H1 (cell line): ENCODE data around the gene FBXO44. TPM values are rescaled to one million over a fixed set of nuclear protein-coding genes. Genes with fewer than 3 reads are reported as not detected.

Source experiments
- BACH1 ChIP-seq: IDR thresholded peaks from 2 replicates; pipeline ENCODE4 v1.6.1; 2012; ENCODE audit warnings: low read length, improper control_type of control experiment
- BRCA1 ChIP-seq: IDR thresholded peaks from 2 replicates; pipeline ENCODE4 v1.6.1; 2012; ENCODE audit warnings: low read depth, low read length, improper control_type of control experiment
- CTBP2 ChIP-seq: IDR thresholded peaks from 2 replicates; pipeline ENCODE4 v1.7.0; 2011; ENCODE audit warnings: borderline replicate concordance, mild to moderate bottlenecking, moderate library complexity, mixed read lengths, low read length; ENCODE audit not compliant: insufficient read depth, insufficient read length
- GABPA ChIP-seq: IDR thresholded peaks from 2 replicates; pipeline ENCODE4 v1.6.1; 2011; ENCODE audit warnings: mild to moderate bottlenecking, low read length, moderate library complexity, borderline replicate concordance; ENCODE audit not compliant: insufficient read depth
- HDAC2 ChIP-seq, 2 experiments: fragments of 300-600 bp in 1 of 2; sonication (generic) in 1 of 2; IDR thresholded peaks; 2 replicates each; pipeline ENCODE4 v1.6.1; 2011 to 2012; ENCODE audit warnings: low read depth in 2 of 2, low read length in 2 of 2, mild to moderate bottlenecking in 2 of 2, moderate library complexity in 2 of 2, borderline replicate concordance in 1 of 2, inconsistent platforms in 1 of 2
- JUN ChIP-seq: IDR thresholded peaks from 2 replicates; pipeline ENCODE4 v1.6.1; 2011; ENCODE audit warnings: low read depth, mild to moderate bottlenecking, improper control_type of control experiment, low read length
- KDM5A ChIP-seq: fragments of 200-600 bp; IDR thresholded peaks from 2 replicates; pipeline ENCODE4 v1.7.1; 2012; ENCODE audit warnings: mild to moderate bottlenecking, low read length, inconsistent platforms, mixed read lengths
- POLR2AphosphoS5 ChIP-seq: IDR thresholded peaks from 2 replicates; pipeline ENCODE4 v1.6.1; 2011; ENCODE audit warnings: low read depth, low read length
- RAD21 ChIP-seq, 2 experiments: IDR thresholded peaks in 1 of 2; conservative IDR thresholded peaks in 1 of 2; 2 replicates each; pipeline ENCODE4 v1.6.1; 2011; ENCODE audit warnings: low read depth in 2 of 2, low read length in 2 of 2, improper control_type of control experiment in 1 of 2, inconsistent platforms in 1 of 2, mild to moderate bottlenecking in 1 of 2, moderate library complexity in 1 of 2
- RBBP5 ChIP-seq: IDR thresholded peaks from 2 replicates; pipeline ENCODE4 v1.7.1; 2012; ENCODE audit warnings: low read depth, mild to moderate bottlenecking, inconsistent platforms, low read length, moderate library complexity, borderline replicate concordance
- RFX5 ChIP-seq: IDR thresholded peaks from 2 replicates; pipeline ENCODE4 v1.6.1; 2011; ENCODE audit warnings: low read depth, low read length, improper control_type of control experiment, borderline replicate concordance
- SAP30 ChIP-seq: fragments of 300-600 bp; sonication (generic); IDR thresholded peaks from 2 replicates; pipeline ENCODE4 v1.7.1; 2012; ENCODE audit warnings: low read length, moderate library complexity, mild to moderate bottlenecking, inconsistent platforms; ENCODE audit not compliant: insufficient read depth, insufficient replicate concordance
- SIN3A ChIP-seq, 2 experiments: IDR thresholded peaks in 1 of 2; conservative IDR thresholded peaks in 1 of 2; 2 replicates each; pipeline ENCODE4 v1.6.1; 2011 to 2012; ENCODE audit warnings: low read length in 2 of 2, improper control_type of control experiment in 1 of 2, low read depth in 1 of 2, mild to moderate bottlenecking in 1 of 2
- SP2 ChIP-seq: IDR thresholded peaks from 2 replicates; pipeline ENCODE4 v1.6.1; 2012; ENCODE audit warnings: mild to moderate bottlenecking, low read length, inconsistent platforms
- SP4 ChIP-seq: IDR thresholded peaks from 2 replicates; pipeline ENCODE4 v1.6.1; 2012; ENCODE audit warnings: low read length, inconsistent platforms
- SUZ12 ChIP-seq: fragments of 200-600 bp; sonication (generic); IDR thresholded peaks from 2 replicates; pipeline ENCODE4 v1.6.1; 2012; ENCODE audit warnings: mild to moderate bottlenecking, inconsistent platforms, low read length, moderate library complexity, mixed read lengths
- TAF7 ChIP-seq: optimal IDR thresholded peaks from 2 replicates; pipeline ENCODE3; 2011; ENCODE audit warnings: low read depth, mild to moderate bottlenecking, inconsistent platforms, low read length, moderate library complexity, borderline replicate concordance
- polyA plus RNA-seq, 7 experiments: library from polyadenylated mRNA; depleted of rRNA in 3 of 7; stranded (reverse) in 5 of 7; unstranded in 2 of 7; fragments of >200 nt in 5 of 7; fragments of 200-250 nt in 2 of 7; gene quantifications; 1 replicate in 5 of 7; 2 replicates in 1 of 7; 4 replicates in 1 of 7; pipeline versions ENCODE4 v1.2.1 to v1.2.3, GENCODE V29; 2011 to 2013; ENCODE audit warnings: missing spikeins in 2 of 7, mixed read lengths in 2 of 7
- total RNA-seq: library from RNA; stranded (reverse); fragmentation: NEBNext Ultra II Directional; extraction: Animal tissue kit (Norgen Biotek cat#: 25700); gene quantifications from 2 replicates; pipeline ENCODE4 v1.2.1, GENCODE V29; 2021
- TF ChIP-seq, protein P1 (sequence below), 3 experiments: IDR thresholded peaks; 1 replicate in 2 of 3; 2 replicates in 1 of 3; pipeline versions ENCODE4 v1.5.1 to v1.6.1; 2011; ENCODE audit warnings: low read length in 3 of 3, mild to moderate bottlenecking in 3 of 3, inconsistent platforms in 2 of 3, low read depth in 1 of 3, moderate library complexity in 1 of 3; ENCODE audit not compliant: insufficient read depth in 1 of 3; ENCODE audit errors: control extremely low read depth in 1 of 3
- TF ChIP-seq, protein P2 (sequence below): IDR thresholded peaks from 2 replicates; pipeline ENCODE4 v1.6.1; 2012; ENCODE audit warnings: inconsistent platforms

Gene FBXO44
- total and polyA plus RNA-seq, 2 of the 8 experiments (the other 6 are each of a cell fraction or from before 2014, with no cell fraction given), result 27.0 to 27.2 TPM

DNA sequence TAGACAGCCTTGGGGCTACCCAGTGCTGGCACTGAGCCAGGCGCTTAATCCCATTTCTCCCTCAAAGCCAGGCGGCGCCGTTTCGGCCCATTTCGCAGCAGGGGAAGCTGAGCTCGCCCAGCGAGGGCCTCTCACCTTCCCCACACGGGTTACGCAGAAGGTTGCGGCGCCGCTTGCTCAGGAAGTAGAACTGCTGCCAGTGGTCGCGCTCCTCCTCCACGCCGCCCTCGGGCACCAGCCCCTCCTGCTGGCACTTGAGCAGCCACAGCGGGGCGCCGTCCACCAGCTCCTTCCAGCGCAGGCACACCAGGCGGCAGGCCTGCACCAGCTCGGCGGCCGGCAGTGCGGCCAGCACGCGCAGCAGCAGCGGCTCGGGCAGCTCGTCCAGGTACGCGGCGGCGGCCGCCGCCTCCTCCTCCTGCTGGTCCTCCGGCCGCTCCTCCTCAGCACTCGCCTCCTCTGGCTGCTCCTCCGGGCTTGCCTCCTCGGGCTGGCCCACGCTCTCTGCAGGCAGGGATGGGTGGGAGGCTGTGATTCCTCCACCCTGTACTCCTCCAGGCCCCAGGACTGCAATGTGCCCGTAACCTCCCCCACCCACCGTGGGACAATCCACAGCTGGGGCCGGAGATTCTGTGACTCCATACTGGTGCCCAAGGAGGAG lies 4.2 kb upstream of the FBXO44 start (continued):
- no peak for TF ChIP-seq BRCA1
- TF ChIP-seq RBBP5, result 0 out of 2 replicates have a peak, but pooled peaks have one; percentile 55
- TF ChIP-seq POLR2AphosphoS5, result no peak
- no peak for TF ChIP-seq SP4
- no peak for TF ChIP-seq JUN
- TF ChIP-seq BACH1, result peak; percentile 31; the same call in 1 of the 2 replicates
- TF ChIP-seq, protein P1, sequence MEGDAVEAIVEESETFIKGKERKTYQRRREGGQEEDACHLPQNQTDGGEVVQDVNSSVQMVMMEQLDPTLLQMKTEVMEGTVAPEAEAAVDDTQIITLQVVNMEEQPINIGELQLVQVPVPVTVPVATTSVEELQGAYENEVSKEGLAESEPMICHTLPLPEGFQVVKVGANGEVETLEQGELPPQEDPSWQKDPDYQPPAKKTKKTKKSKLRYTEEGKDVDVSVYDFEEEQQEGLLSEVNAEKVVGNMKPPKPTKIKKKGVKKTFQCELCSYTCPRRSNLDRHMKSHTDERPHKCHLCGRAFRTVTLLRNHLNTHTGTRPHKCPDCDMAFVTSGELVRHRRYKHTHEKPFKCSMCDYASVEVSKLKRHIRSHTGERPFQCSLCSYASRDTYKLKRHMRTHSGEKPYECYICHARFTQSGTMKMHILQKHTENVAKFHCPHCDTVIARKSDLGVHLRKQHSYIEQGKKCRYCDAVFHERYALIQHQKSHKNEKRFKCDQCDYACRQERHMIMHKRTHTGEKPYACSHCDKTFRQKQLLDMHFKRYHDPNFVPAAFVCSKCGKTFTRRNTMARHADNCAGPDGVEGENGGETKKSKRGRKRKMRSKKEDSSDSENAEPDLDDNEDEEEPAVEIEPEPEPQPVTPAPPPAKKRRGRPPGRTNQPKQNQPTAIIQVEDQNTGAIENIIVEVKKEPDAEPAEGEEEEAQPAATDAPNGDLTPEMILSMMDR (IDR thresholded peaks at IDR 0.05; ENCODE audit: control extremely low read depth in 1 of 3, insufficient read depth in 1 of 3, low read depth in 1 of 3, low read length in 3 of 3), result peak in 2 of 3 experiments; percentile 41 to 45; a peak in 3 of 4 replicates
- TF ChIP-seq SAP30, result no peak
- no peak for TF ChIP-seq KDM5A
- no peak for TF ChIP-seq SP2
- peak; percentile 51 to 66 for TF ChIP-seq RAD21 (IDR thresholded peaks at IDR 0.05 in 1 of 2, conservative IDR thresholded peaks at IDR 0.05 in 1 of 2; ENCODE audit: low read depth in 2 of 2, low read length in 2 of 2)
- TF ChIP-seq GABPA, result no peak
- TF ChIP-seq, protein P2, sequence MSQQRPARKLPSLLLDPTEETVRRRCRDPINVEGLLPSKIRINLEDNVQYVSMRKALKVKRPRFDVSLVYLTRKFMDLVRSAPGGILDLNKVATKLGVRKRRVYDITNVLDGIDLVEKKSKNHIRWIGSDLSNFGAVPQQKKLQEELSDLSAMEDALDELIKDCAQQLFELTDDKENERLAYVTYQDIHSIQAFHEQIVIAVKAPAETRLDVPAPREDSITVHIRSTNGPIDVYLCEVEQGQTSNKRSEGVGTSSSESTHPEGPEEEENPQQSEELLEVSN, result no peak; the same call in 1 of the 2 replicates
- TF ChIP-seq RFX5, result no peak
- TF ChIP-seq SIN3A (conservative IDR thresholded peaks at IDR 0.05 in 1 of 2, IDR thresholded peaks at IDR 0.05 in 1 of 2; ENCODE audit: low read depth in 1 of 2, low read length in 2 of 2), result 0 out of 4 replicates have a peak, but pooled peaks of 1 of the 2 experiments have one; percentile 42
- TF ChIP-seq TAF7, result peak; percentile 40
- TF ChIP-seq SUZ12, result no peak
- TF ChIP-seq CTBP2, result peak; percentile 79
- TF ChIP-seq HDAC2 (IDR thresholded peaks at IDR 0.05; ENCODE audit: borderline replicate concordance in 1 of 2, low read depth in 2 of 2, low read length in 2 of 2), result peak in 1 of 2 experiments; percentile 65; a peak in 1 of 4 replicates
